ENCODE data around the gene ASCL2. TPM values are rescaled to one million over a fixed set of nuclear protein-coding genes. Genes with fewer than 3 reads are reported as not detected.
A peak's percentile ranks its signal among the peaks of the same experiment; 100 is the strongest.
"Not testable (repeated sequence)": the region's sequence is repeated elsewhere in the genome, so short reads cannot be mapped to it uniquely, and the experiment has no call there.

ASCL2 gene
- total RNA-seq, 3 donors from 2014 or later (not counting 1 experiment from before 2014, with no cell fraction given) = 10.8 to 16.8 (median 16.0) TPM

- Histone ChIP-seq H3K4me3 (ENCODE audit: low read length) (no peak overlapping the region), H3K36me3 (ENCODE audit: control insufficient read depth, insufficient read depth, low read length) (no peaks in the 10 kb centered on the region), H3K4me1 (ENCODE audit: control insufficient read depth, insufficient read depth, low read length) (peaks cover 23% of the 10 kb centered on the region), H3K27ac (ENCODE audit: low read length) (no peak overlapping the region), H3K9me3 (ENCODE audit: control insufficient read depth, insufficient read depth, low read length) (no peaks in the 10 kb centered on the region), H3K27me3 (ENCODE audit: control insufficient read depth, insufficient read depth, low read length) (no peaks in the 10 kb centered on the region)
- intact Hi-C loops (cut with micrococcal nuclease) = no loop called here
- DNase-seq (peak in 1 of 2 donors; percentile 4), ATAC-seq (no peak)
- 94% methylated on average over 10 of the region's 10 CpGs for WGBS (ENCODE audit: insufficient coverage)
- TF ChIP-seq, protein P1, sequence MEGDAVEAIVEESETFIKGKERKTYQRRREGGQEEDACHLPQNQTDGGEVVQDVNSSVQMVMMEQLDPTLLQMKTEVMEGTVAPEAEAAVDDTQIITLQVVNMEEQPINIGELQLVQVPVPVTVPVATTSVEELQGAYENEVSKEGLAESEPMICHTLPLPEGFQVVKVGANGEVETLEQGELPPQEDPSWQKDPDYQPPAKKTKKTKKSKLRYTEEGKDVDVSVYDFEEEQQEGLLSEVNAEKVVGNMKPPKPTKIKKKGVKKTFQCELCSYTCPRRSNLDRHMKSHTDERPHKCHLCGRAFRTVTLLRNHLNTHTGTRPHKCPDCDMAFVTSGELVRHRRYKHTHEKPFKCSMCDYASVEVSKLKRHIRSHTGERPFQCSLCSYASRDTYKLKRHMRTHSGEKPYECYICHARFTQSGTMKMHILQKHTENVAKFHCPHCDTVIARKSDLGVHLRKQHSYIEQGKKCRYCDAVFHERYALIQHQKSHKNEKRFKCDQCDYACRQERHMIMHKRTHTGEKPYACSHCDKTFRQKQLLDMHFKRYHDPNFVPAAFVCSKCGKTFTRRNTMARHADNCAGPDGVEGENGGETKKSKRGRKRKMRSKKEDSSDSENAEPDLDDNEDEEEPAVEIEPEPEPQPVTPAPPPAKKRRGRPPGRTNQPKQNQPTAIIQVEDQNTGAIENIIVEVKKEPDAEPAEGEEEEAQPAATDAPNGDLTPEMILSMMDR (IDR thresholded peaks at IDR 0.05) = no peak
- Mint-ChIP-seq H3K9me3 (no peaks in the 10 kb centered on the region), H3K4me1 (peaks cover 29 to 57% of the 10 kb centered on the region in 2 donors), H3K4me3 (no peak overlapping the region), H3K36me3 (no peaks in the 10 kb centered on the region), H3K27me3 (ENCODE audit: low read depth in 2 of 2) (no peaks in the 10 kb centered on the region), H3K27ac (no peak overlapping the region)
These were observed 19.5 kb upstream of the ASCL2 start for GRCh38 chr11:2289859-2290258.

DNA sequence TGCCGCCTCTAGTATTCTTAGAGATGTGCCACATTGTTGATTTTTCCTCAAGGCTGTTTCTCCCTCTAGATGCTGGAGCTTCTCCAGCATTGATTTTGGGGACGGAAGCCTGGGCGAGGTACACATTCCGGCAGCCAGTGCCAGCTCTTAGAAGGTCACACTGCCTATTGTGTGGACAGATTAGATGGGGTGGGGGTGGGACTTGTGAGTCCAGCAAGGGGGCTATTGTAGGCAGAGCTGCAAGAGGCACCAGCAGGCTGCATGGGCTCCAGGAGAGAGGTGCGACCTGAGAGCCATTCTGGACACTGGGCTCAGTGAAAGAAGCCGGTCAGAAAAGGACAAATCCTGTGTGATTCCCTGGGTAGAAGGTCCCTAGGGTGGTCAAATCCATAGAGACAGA is 19.0 kb upstream of the ASCL2 start:
- Mint-ChIP-seq H3K27me3 (ENCODE audit: low read depth in 2 of 2) (no peaks in the 10 kb centered on the region), H3K4me1 (peaks cover 24 to 52% of the 10 kb centered on the region in 2 donors), H3K27ac (no peak overlapping the region), H3K36me3 (no peaks in the 10 kb centered on the region), H3K4me3 (no peak overlapping the region), H3K9me3 (no peaks in the 10 kb centered on the region)
- no peak for ATAC-seq
- Histone ChIP-seq H3K4me1 (ENCODE audit: control insufficient read depth, insufficient read depth, low read length) (peaks cover 18% of the 10 kb centered on the region), H3K27ac (ENCODE audit: low read length) (no peak overlapping the region), H3K9me3 (ENCODE audit: control insufficient read depth, insufficient read depth, low read length) (no peaks in the 10 kb centered on the region), H3K27me3 (ENCODE audit: control insufficient read depth, insufficient read depth, low read length) (no peaks in the 10 kb centered on the region), H3K4me3 (ENCODE audit: low read length) (no peak overlapping the region), H3K36me3 (ENCODE audit: control insufficient read depth, insufficient read depth, low read length) (no peaks in the 10 kb centered on the region)
- intact Hi-C loops (cut with micrococcal nuclease) = no loop called here
- WGBS (ENCODE audit: insufficient coverage) = 96% methylated on average over 6 of the region's 6 CpGs
- peak in 1 of 2 donors; percentile 5 for DNase-seq
- TF ChIP-seq, protein P1 (IDR thresholded peaks at IDR 0.05) = no peak

DNA sequence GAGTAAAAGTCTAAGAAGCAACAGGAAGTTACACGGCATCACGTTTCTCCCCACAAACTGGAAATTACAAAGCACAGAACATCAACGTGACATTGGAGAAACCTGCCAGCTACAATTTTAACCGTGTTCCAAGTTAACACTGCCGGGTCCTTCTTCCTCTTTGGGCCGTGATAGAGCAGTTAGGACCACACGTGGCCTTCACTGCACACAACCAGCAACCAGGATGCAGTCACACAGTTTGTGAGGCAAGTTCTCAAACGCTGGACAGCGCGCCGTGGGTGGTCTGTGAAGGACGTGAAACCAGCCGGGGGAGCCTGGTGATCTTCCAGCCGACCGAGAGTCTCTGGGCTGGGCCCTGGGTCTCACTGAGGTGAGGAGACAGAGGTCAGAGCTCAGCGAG is 16.7 kb upstream of the ASCL2 start:
- Mint-ChIP-seq H3K27ac (peak overlapping the region in 1 of 2 donors; percentile 15), H3K36me3 (no peaks in the 10 kb centered on the region), H3K4me3 (no peak overlapping the region), H3K4me1 (peaks cover 16 to 36% of the 10 kb centered on the region in 2 donors), H3K27me3 (ENCODE audit: low read depth in 2 of 2) (no peaks in the 10 kb centered on the region), H3K9me3 (peaks cover 0 to 2% of the 10 kb centered on the region in 2 donors)
- intact Hi-C loops (cut with micrococcal nuclease) = no loop called here
- Histone ChIP-seq H3K9me3 (ENCODE audit: control insufficient read depth, insufficient read depth, low read length) (no peaks in the 10 kb centered on the region), H3K36me3 (ENCODE audit: control insufficient read depth, insufficient read depth, low read length) (no peaks in the 10 kb centered on the region), H3K4me1 (ENCODE audit: control insufficient read depth, insufficient read depth, low read length) (peaks cover 3% of the 10 kb centered on the region), H3K4me3 (ENCODE audit: low read length) (no peak overlapping the region), H3K27me3 (ENCODE audit: control insufficient read depth, insufficient read depth, low read length) (no peaks in the 10 kb centered on the region), H3K27ac (ENCODE audit: low read length) (no peak overlapping the region)
- ATAC-seq (no peak), DNase-seq (peak in 1 of 2 donors; percentile 1)
- 51% methylated on average over 16 of the region's 16 CpGs for WGBS (ENCODE audit: insufficient coverage)
- TF ChIP-seq, protein P1 (IDR thresholded peaks at IDR 0.05) = no peak

DNA sequence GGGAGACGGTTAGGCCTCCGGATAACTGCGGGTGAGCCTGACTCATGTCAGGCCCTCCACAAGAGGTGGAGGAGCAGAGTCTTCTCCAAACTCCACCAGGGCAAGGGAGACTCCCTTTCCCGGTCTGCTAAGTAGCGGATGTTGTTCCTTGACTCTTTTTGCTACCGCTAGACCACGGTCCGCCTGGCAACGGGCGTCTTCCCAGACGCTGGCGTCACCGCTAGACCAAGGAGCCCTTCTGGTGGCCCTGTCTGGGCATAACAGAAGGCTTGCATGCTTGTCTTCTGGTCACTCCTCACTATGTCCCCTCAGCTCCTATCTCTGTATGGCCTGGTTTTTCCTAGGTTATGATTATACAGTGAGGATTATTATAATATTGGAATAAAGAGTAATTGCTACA is 16.0 kb upstream of the ASCL2 start:
- H3K4me3 ChIP-seq (ENCODE audit: low read length); ATAC-seq; H3K9me3 ChIP-seq (ENCODE audit: control insufficient read depth, insufficient read depth, low read length); H3K27me3 Mint-ChIP-seq (ENCODE audit: low read depth in 2 of 2); H3K9me3 Mint-ChIP-seq; H3K27ac ChIP-seq (ENCODE audit: low read length); H3K27me3 ChIP-seq (ENCODE audit: control insufficient read depth, insufficient read depth, low read length); H3K36me3 ChIP-seq (ENCODE audit: control insufficient read depth, insufficient read depth, low read length); H3K4me1 ChIP-seq (ENCODE audit: control insufficient read depth, insufficient read depth, low read length); H3K27ac Mint-ChIP-seq; intact Hi-C loops (cut with micrococcal nuclease); H3K4me3 Mint-ChIP-seq; H3K36me3 Mint-ChIP-seq: not testable (repeated sequence)
- H3K4me1 Mint-ChIP-seq = peaks cover 16 to 36% of the 10 kb centered on the region in 2 donors
- peak in 1 of 2 donors; percentile 7 for DNase-seq
- WGBS (ENCODE audit: insufficient coverage) = 98% methylated on average over 13 of the region's 13 CpGs

Data from natural killer cell (primary cell).